HUES48 (cell line): ENCODE measurements around the gene C16orf89.

ENCODE experiments used
- H3K27ac ChIP-seq: one replicate; pipeline ENCODE4 v1.7.0; 2013; ENCODE audit warnings: low read depth, low read length, inconsistent platforms
- H3K27me3 ChIP-seq: 2 replicates; pipeline ENCODE4 v1.6.1; 2013; ENCODE audit warnings: mild to moderate bottlenecking, low read length; ENCODE audit not compliant: control insufficient read depth, insufficient read depth
- H3K36me3 ChIP-seq: 2 replicates; pipeline ENCODE4 v1.6.1; 2013; ENCODE audit warnings: low read length; ENCODE audit not compliant: control insufficient read depth, insufficient read depth
- H3K4me1 ChIP-seq: 2 replicates; pipeline ENCODE4 v1.6.1; 2013; ENCODE audit warnings: mild to moderate bottlenecking, low read length; ENCODE audit not compliant: control insufficient read depth, insufficient read depth
- H3K4me3 ChIP-seq: 2 replicates; pipeline ENCODE4 v1.5.1; 2013; ENCODE audit warnings: mild to moderate bottlenecking, low read depth, low read length
- H3K9ac ChIP-seq: 2 replicates; pipeline ENCODE4 v1.6.1; 2013; ENCODE audit warnings: mild to moderate bottlenecking, low read depth, low read length, moderate library complexity
- H3K9me3 ChIP-seq: 2 replicates; pipeline ENCODE4 v1.6.1; 2013; ENCODE audit warnings: low read length; ENCODE audit not compliant: control insufficient read depth, insufficient read depth

Gene C16orf89

DNA sequence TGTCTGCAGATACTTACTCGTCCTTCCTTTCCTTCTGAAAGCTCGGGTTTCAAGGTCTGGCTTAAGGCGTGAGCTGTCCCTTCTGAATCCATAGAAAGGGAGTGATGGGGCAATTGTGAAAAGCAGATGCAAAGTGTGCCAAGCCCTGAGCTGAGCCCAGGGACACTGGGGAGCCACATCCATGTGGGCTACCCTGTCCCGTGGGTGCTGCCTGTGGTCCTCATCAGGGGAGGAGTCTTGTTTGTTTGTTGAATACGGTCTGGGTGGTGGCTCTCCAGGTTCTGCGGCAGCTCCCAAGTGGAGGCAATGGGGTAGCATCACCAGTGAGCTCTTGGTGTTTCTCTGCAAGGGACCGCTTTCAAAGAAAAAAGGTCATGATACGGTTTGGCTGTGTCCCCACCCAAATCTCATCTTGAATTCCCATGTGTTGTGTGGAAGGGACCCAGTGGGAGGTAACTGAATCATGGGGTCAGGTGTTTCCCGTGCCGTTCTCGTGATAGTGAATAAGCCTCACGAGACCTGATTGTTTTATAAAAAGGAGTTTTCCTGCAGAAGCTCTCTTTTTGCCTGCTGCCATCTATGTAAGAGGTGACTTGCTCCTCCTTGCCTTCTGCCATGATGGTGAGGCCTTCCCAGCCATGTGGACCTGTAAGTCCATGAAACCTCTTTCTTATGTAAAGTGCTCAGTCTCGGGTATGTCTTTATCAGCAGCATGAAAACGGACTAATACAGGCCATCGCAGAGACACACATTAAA is 4.9 kb upstream of the C16orf89 start:
- no peak overlapping the region for H3K9ac ChIP-seq
- H3K36me3 ChIP-seq: peaks cover 18% of the 10 kb centered on the region
- H3K27ac ChIP-seq: no peak overlapping the region
- no peaks in the 10 kb centered on the region for H3K9me3 ChIP-seq
- peaks cover 5% of the 10 kb centered on the region for H3K4me1 ChIP-seq
- no peak overlapping the region for H3K4me3 ChIP-seq
- H3K27me3 ChIP-seq: no peaks in the 10 kb centered on the region

GRCh38 chr16:5069854-5070253 is 4.1 kb upstream of the C16orf89 start:
- no peaks in the 10 kb centered on the region for H3K27me3 ChIP-seq
- H3K4me3 ChIP-seq: no peak overlapping the region
- H3K27ac ChIP-seq: no peak overlapping the region
- peaks cover 5% of the 10 kb centered on the region for H3K4me1 ChIP-seq
- H3K9me3 ChIP-seq: no peaks in the 10 kb centered on the region
- peaks cover 11% of the 10 kb centered on the region; the same call in 1 of the 2 replicates for H3K36me3 ChIP-seq
- no peak overlapping the region for H3K9ac ChIP-seq

DNA sequence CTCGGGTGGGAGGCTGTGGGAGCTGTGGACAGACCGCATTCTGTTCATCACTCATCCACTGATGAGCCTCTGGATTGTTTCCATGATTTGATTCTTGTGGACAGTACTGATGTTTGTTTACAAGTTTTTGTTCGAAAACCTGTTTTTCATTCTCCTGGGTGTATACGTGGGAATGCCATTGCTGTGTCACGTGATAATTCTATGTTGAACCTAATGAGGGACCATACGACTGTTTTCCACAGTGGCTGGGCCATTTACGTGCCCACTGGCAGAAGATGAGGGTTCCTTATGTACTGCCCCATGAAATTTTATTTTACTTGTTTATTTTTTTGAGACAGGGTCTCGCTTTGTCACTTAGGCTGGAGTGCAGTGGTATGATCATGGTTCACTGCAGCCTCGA is 3.3 kb upstream of the C16orf89 start:
- Histone ChIP-seq H3K9ac (no peak overlapping the region), H3K27ac (no peak overlapping the region), H3K27me3 (no peaks in the 10 kb centered on the region), H3K36me3 (peaks cover 6% of the 10 kb centered on the region; the same call in 1 of the 2 replicates), H3K4me3 (no peak overlapping the region), H3K9me3 (no peaks in the 10 kb centered on the region), H3K4me1 (peaks cover 5% of the 10 kb centered on the region)

GRCh38 chr16:5066511-5066910 is 755 bp upstream of the C16orf89 start:
- no peak overlapping the region for H3K27ac ChIP-seq
- no peak overlapping the region for H3K9ac ChIP-seq
- no peak overlapping the region for H3K4me3 ChIP-seq
- H3K27me3 ChIP-seq: no peaks in the 10 kb centered on the region
- H3K4me1 ChIP-seq: no peaks in the 10 kb centered on the region
- no peaks in the 10 kb centered on the region for H3K36me3 ChIP-seq
- H3K9me3 ChIP-seq: no peaks in the 10 kb centered on the region

GRCh38 chr16:5065326-5065725 is 430 bp downstream of the C16orf89 start:
- Histone ChIP-seq H3K36me3 (no peaks in the 10 kb centered on the region), H3K4me1 (peaks cover under 1% of the 10 kb centered on the region; the same call in 1 of the 2 replicates), H3K9ac (no peak overlapping the region), H3K9me3 (no peaks in the 10 kb centered on the region), H3K27me3 (no peaks in the 10 kb centered on the region), H3K27ac (no peak overlapping the region), H3K4me3 (no peak overlapping the region)

- H3K9me3 ChIP-seq: no peaks in the 10 kb centered on the region
- H3K4me1 ChIP-seq: peaks cover 5% of the 10 kb centered on the region; the same call in 1 of the 2 replicates
- H3K4me3 ChIP-seq: no peak overlapping the region
- H3K36me3 ChIP-seq: no peaks in the 10 kb centered on the region
- no peak overlapping the region for H3K27ac ChIP-seq
- no peak overlapping the region for H3K9ac ChIP-seq
- H3K27me3 ChIP-seq: no peaks in the 10 kb centered on the region
These were observed 841 bp downstream of the C16orf89 start for GRCh38 chr16:5064915-5065314.

GRCh38 chr16:5062790-5063765 is 2.7 kb downstream of the C16orf89 start:
- Histone ChIP-seq H3K9ac (no peak overlapping the region), H3K27ac (no peak overlapping the region), H3K27me3 (no peaks in the 10 kb centered on the region), H3K36me3 (no peaks in the 10 kb centered on the region), H3K4me3 (no peak overlapping the region), H3K9me3 (no peaks in the 10 kb centered on the region), H3K4me1 (peaks cover 13% of the 10 kb centered on the region)

DNA sequence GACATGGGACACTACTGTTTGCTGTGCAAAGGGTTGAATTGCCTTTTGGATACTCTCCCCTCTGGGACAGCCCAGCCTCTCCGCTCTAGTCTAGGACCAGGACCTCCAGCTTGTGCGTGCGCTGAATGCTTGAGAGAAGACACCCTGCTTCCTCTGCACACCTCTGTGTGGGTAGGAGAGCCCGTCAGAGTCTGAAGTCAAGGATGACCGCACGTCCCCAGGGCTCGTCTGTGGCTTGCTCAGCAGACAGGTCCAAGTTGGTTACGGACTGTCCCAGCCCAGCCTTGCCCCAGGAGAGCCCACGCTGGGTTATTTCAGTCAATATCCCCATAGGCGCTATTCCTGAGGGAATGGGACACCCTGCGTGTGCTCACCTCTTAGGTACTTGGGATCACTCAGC is 3.7 kb downstream of the C16orf89 start:
- Histone ChIP-seq H3K27me3 (no peaks in the 10 kb centered on the region), H3K27ac (no peak overlapping the region), H3K9ac (no peak overlapping the region), H3K36me3 (no peaks in the 10 kb centered on the region), H3K4me1 (peaks cover 13% of the 10 kb centered on the region), H3K4me3 (no peak overlapping the region), H3K9me3 (no peaks in the 10 kb centered on the region)

DNA sequence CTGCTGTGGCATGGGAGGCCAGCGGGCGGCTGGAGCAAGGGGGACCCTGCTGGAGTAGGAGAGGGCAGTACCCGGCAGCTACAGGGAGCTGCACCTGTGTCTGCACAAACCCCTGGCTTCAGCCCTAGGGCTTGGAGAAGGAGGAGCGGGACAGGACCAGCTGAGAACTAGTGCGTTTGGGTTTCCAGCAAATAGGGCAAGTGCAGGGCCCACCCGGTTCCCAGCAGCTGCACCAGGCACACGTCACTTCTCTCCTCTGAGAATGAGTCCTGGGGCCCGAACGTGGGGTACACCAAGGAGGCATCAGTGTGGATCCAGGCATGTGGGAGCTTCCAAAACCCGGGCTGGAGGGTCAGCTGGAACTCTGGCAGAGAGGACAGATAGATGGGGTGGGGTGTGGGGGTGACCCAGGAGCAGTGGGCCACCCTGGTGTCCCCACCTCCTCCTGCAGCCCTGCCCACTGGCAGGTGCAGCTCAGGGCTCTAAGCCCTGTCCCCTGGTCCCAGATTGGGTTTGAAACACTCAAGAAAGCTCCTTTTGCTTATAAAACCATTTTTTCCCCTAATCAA is 5.6 kb downstream of the C16orf89 start:
- no peak overlapping the region for H3K4me3 ChIP-seq
- H3K27me3 ChIP-seq: no peaks in the 10 kb centered on the region
- H3K4me1 ChIP-seq: peaks cover 13% of the 10 kb centered on the region
- no peaks in the 10 kb centered on the region for H3K36me3 ChIP-seq
- H3K9ac ChIP-seq: no peak overlapping the region
- H3K9me3 ChIP-seq: no peaks in the 10 kb centered on the region
- peak overlapping the region; percentile 89 for H3K27ac ChIP-seq

- Histone ChIP-seq H3K27me3 (no peaks in the 10 kb centered on the region), H3K27ac (peak overlapping the region; percentile 89), H3K9ac (no peak overlapping the region), H3K36me3 (no peaks in the 10 kb centered on the region), H3K9me3 (no peaks in the 10 kb centered on the region), H3K4me3 (no peak overlapping the region), H3K4me1 (peaks cover 13% of the 10 kb centered on the region)
These were observed 6.2 kb downstream of the C16orf89 start for GRCh38 chr16:5059386-5060072.
